GM23338 (cell line): Measurements from ENCODE around the gene ZNF581.

Source experiments
- CREB1 ChIP-seq: fragments of 250-450 bp; sonication (Bioruptor Pico); IDR thresholded peaks from 2 replicates; pipeline ENCODE4 v1.5.0; 2020; ENCODE audit warnings: low read depth, mild to moderate bottlenecking, moderate library complexity
- EZH2 ChIP-seq: fragments of 200-600 bp; sonication (generic); IDR thresholded peaks from one replicate; pipeline ENCODE4 v1.8.0; 2017; ENCODE audit warnings: antibody characterized with exemption, mild to moderate bottlenecking, low read depth; ENCODE audit not compliant: unreplicated experiment
- EZH2phosphoT487 ChIP-seq: fragments of 200-600 bp; sonication (generic); IDR thresholded peaks from one replicate; pipeline ENCODE4 v1.8.1; 2018; ENCODE audit warnings: antibody characterized with exemption; ENCODE audit not compliant: unreplicated experiment
- JUNB ChIP-seq: IDR thresholded peaks from one replicate; pipeline ENCODE4 v1.6.1; 2016; ENCODE audit warnings: antibody characterized with exemption; ENCODE audit not compliant: unreplicated experiment
- NANOG ChIP-seq: IDR thresholded peaks from 2 replicates; pipeline ENCODE4 v1.6.1; 2016; ENCODE audit warnings: antibody characterized with exemption, borderline replicate concordance
- POLR2AphosphoS5 ChIP-seq: IDR thresholded peaks from 2 replicates; pipeline ENCODE4 v1.6.1; 2016; ENCODE audit warnings: antibody characterized with exemption, low read depth
- STAT1 ChIP-seq: IDR thresholded peaks from one replicate; pipeline ENCODE4 v1.6.1; 2016; ENCODE audit warnings: antibody characterized with exemption; ENCODE audit not compliant: unreplicated experiment
- ZNF114 ChIP-seq: fragments of 250-450 bp; sonication (Bioruptor Pico); IDR thresholded peaks from 2 replicates; pipeline ENCODE4 v1.5.0; 2020; ENCODE audit warnings: mild to moderate bottlenecking, moderate library complexity
- ZNF331 ChIP-seq: fragments of 250-450 bp; sonication (Bioruptor Pico); IDR thresholded peaks from 2 replicates; pipeline ENCODE4 v1.5.0; 2020; ENCODE audit warnings: low read depth, mild to moderate bottlenecking, moderate library complexity
- TF ChIP-seq, protein P1 (sequence below): IDR thresholded peaks from one replicate; pipeline ENCODE4 v1.6.1; 2018; ENCODE audit warnings: antibody characterized with exemption; ENCODE audit not compliant: unreplicated experiment
- TF ChIP-seq, protein P2 (sequence below), 2 experiments: fragments of 200-600 bp in 1 of 2; sonication (generic) in 1 of 2; conservative IDR thresholded peaks; 2 replicates each; pipeline versions ENCODE4 v1.5.1 to v1.6.1; 2016 to 2017; ENCODE audit warnings: antibody characterized with exemption in 2 of 2, low read depth in 2 of 2, mild to moderate bottlenecking in 2 of 2, moderate library complexity in 1 of 2
- TF ChIP-seq, protein P3 (sequence below): IDR thresholded peaks from 2 replicates; pipeline ENCODE4 v1.6.1; 2016; ENCODE audit warnings: antibody characterized with exemption

DNA sequence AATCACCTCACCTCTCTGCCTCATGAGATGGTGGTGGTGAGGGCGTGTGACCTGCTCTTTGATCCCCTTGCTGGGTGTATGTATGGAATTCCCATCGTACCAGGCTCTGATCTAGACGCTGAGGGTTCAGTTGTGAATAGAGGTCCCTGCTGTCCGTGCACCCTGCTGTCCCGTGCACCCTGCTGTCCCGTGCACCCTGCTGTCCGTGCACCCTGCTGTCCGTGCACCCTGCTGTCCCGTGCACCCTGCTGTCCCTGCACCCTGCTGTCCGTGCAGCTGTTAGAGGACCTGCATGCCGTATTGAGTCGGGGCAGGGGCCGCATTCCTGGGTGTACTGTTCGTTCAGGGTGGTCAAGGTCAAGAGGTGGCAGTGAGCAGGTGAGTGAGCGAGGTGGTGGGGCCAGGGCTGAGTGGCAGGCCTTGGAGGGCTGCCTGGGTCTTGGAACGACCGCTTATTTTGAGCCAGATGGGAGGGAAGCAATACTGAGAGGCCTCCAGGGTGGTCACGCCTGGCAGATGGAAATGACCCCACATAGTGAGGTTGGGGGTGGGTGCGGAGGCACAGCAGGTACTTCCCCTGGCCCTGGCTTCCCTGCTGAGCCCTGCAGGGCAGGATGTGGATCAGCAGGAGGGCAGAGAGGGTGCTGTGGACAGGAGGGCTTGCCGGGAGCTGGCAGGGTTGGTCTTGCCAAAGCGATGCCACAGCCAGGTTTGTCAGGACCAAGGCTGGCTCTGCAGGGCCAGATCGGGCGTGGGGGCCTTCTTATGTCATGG, 27.0 kb downstream of the ZNF581 start:
- TF ChIP-seq CREB1 (CRISPR knock-in tag) (no peak), EZH2 (no peak), EZH2phosphoT487 (no peak), POLR2AphosphoS5 (no peak), JUNB (no peak), NANOG (no peak), ZNF331 (no peak), STAT1 (no peak), ZNF114 (CRISPR knock-in tag) (no peak)
- TF ChIP-seq, protein P1, sequence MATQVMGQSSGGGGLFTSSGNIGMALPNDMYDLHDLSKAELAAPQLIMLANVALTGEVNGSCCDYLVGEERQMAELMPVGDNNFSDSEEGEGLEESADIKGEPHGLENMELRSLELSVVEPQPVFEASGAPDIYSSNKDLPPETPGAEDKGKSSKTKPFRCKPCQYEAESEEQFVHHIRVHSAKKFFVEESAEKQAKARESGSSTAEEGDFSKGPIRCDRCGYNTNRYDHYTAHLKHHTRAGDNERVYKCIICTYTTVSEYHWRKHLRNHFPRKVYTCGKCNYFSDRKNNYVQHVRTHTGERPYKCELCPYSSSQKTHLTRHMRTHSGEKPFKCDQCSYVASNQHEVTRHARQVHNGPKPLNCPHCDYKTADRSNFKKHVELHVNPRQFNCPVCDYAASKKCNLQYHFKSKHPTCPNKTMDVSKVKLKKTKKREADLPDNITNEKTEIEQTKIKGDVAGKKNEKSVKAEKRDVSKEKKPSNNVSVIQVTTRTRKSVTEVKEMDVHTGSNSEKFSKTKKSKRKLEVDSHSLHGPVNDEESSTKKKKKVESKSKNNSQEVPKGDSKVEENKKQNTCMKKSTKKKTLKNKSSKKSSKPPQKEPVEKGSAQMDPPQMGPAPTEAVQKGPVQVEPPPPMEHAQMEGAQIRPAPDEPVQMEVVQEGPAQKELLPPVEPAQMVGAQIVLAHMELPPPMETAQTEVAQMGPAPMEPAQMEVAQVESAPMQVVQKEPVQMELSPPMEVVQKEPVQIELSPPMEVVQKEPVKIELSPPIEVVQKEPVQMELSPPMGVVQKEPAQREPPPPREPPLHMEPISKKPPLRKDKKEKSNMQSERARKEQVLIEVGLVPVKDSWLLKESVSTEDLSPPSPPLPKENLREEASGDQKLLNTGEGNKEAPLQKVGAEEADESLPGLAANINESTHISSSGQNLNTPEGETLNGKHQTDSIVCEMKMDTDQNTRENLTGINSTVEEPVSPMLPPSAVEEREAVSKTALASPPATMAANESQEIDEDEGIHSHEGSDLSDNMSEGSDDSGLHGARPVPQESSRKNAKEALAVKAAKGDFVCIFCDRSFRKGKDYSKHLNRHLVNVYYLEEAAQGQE = no peak
- TF ChIP-seq, protein P2, sequence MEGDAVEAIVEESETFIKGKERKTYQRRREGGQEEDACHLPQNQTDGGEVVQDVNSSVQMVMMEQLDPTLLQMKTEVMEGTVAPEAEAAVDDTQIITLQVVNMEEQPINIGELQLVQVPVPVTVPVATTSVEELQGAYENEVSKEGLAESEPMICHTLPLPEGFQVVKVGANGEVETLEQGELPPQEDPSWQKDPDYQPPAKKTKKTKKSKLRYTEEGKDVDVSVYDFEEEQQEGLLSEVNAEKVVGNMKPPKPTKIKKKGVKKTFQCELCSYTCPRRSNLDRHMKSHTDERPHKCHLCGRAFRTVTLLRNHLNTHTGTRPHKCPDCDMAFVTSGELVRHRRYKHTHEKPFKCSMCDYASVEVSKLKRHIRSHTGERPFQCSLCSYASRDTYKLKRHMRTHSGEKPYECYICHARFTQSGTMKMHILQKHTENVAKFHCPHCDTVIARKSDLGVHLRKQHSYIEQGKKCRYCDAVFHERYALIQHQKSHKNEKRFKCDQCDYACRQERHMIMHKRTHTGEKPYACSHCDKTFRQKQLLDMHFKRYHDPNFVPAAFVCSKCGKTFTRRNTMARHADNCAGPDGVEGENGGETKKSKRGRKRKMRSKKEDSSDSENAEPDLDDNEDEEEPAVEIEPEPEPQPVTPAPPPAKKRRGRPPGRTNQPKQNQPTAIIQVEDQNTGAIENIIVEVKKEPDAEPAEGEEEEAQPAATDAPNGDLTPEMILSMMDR (conservative IDR thresholded peaks at IDR 0.05; ENCODE audit: low read depth in 2 of 2) = no peak
- TF ChIP-seq, protein P3, sequence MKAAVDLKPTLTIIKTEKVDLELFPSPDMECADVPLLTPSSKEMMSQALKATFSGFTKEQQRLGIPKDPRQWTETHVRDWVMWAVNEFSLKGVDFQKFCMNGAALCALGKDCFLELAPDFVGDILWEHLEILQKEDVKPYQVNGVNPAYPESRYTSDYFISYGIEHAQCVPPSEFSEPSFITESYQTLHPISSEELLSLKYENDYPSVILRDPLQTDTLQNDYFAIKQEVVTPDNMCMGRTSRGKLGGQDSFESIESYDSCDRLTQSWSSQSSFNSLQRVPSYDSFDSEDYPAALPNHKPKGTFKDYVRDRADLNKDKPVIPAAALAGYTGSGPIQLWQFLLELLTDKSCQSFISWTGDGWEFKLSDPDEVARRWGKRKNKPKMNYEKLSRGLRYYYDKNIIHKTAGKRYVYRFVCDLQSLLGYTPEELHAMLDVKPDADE = no peak
